Measurements from ENCODE around the gene ARL13B. TPM values are rescaled to one million over a fixed set of nuclear protein-coding genes. Genes with fewer than 3 reads are reported as not detected.

Gene ARL13B
- total and polyA plus RNA-seq, 2 of the 4 experiments (the other 2 are of a cell fraction) = 2.7 to 3.0 TPM

- in situ Hi-C loops (cut with MboI; ENCODE audit: low sequenced_read_pairs) (no loop called here), intact Hi-C loops (cut with micrococcal nuclease) (no loop called here)
- H4K8ac ChIP-seq (ENCODE audit: low read depth in 2 of 2, low read length in 2 of 2) = no peak overlapping the region
These were observed 63.3 kb downstream of the ARL13B start for GRCh38 chr3:94043285-94043684.

More at GRCh38 chr3:94043285-94043684, 63.3 kb downstream of the ARL13B start:
- Histone ChIP-seq H2BK20ac (ENCODE audit: low read depth, low read length) (no peak overlapping the region), H2AK9ac (replicated peaks; ENCODE audit: low read depth, low read length, poor library complexity) (no peak overlapping the region), H3K9ac (ENCODE audit: low read depth, low read length) (no peak overlapping the region), H4K20me1 (ENCODE audit: insufficient read depth, low read length) (no peaks in the 10 kb centered on the region), H4K5ac (ENCODE audit: low read depth, low read length) (no peak overlapping the region), H3K4me2 (ENCODE audit: low read depth, low read length) (no peak overlapping the region), H2BK120ac (ENCODE audit: low read depth, low read length) (no peak overlapping the region), H3K9me1 (ENCODE audit: insufficient read depth, low read length) (no peaks in the 10 kb centered on the region), H2AFZ (replicated peaks; ENCODE audit: low read length, poor library complexity) (no peak overlapping the region), H3K4me3 (ENCODE audit: insufficient read depth, low read depth, low read length) (no peak overlapping the region), H3K23ac (ENCODE audit: low read depth, low read length) (no peak overlapping the region), H2BK15ac (ENCODE audit: low read depth, low read length) (no peak overlapping the region), H3K14ac (replicated peaks; ENCODE audit: low read depth, low read length) (no peak overlapping the region), H4K91ac (ENCODE audit: insufficient read depth, low read depth, low read length) (no peak overlapping the region), H3K4ac (ENCODE audit: low read depth, low read length) (no peak overlapping the region), H3K4me1 (ENCODE audit: control insufficient read depth, insufficient read depth, low read length) (no peaks in the 10 kb centered on the region), H2AK5ac (ENCODE audit: low read depth, low read length) (no peak overlapping the region), H3K56ac (ENCODE audit: extremely low read depth, insufficient read depth, low read length) (no peak overlapping the region), H3K27me3 (ENCODE audit: control insufficient read depth, insufficient read depth, low read length) (no peaks in the 10 kb centered on the region), H3K9me3 (ENCODE audit: control insufficient read depth, insufficient read depth, low read length) (no peaks in the 10 kb centered on the region), H3K18ac (ENCODE audit: low read depth, low read length) (no peak overlapping the region), H2BK5ac (ENCODE audit: low read depth, low read length, poor library complexity, severe bottlenecking) (no peak overlapping the region), H3K79me1 (ENCODE audit: low read depth in 1 of 2, low read length in 2 of 2) (no peaks in the 10 kb centered on the region), H3K27ac (ENCODE audit: insufficient read depth, low read length) (no peak overlapping the region), H3K36me3 (ENCODE audit: control insufficient read depth, insufficient read depth, low read length) (peaks cover 5% of the 10 kb centered on the region; the same call in 1 of the 2 replicates)
- TF ChIP-seq BHLHE40 (IDR thresholded peaks at IDR 0.05; ENCODE audit: low read depth, low read length) (no peak), SMC3 (IDR thresholded peaks at IDR 0.05; ENCODE audit: low read depth, low read length) (no peak), CTCF (conservative IDR thresholded peaks at IDR 0.05; ENCODE audit: low read depth, low read length) (no peak), CEBPB (IDR thresholded peaks at IDR 0.05; ENCODE audit: low read depth, low read length) (no peak), POLR2A (IDR thresholded peaks at IDR 0.05; ENCODE audit: low read depth, low read length) (no peak), FOS (IDR thresholded peaks at IDR 0.05; ENCODE audit: low read depth, low read length) (no peak)
- no TSS peak for BruUV-seq (replicated peaks)
- ChIA-PET POLR2A (ENCODE audit: unreplicated experiment) (no interaction called here), CTCF (no interaction called here)
- dilution Hi-C loops (cut with HindIII; ENCODE audit: low sequenced_read_pairs, unreplicated experiment) = no loop called here
- DNase-seq (no peak), ATAC-seq (ENCODE audit: low read depth) (no peak)
- no CpG with 5 or more reads among the region's 1 CpG for WGBS, 2 experiments (ENCODE audit: extremely low coverage in 2 of 2, insufficient read length in 1 of 2)

Data from IMR-90 (cell line).